ENCODE results near the gene CREM.

CREM gene

GRCh38 chr10:35237766-35238512 is 111.3 kb downstream of the CREM start:
- no peak for DNase-seq
- intact Hi-C loops (cut with DNase I) = no loop called here

GRCh38 chr10:35244549-35244948 is 117.9 kb downstream of the CREM start:
- DNase-seq = no peak
- intact Hi-C loops (cut with DNase I) = no loop called here

GRCh38 chr10:35246770-35247343 is 120.2 kb downstream of the CREM start:
- no peak for DNase-seq

GRCh38 chr10:35251373-35252100 is 124.9 kb downstream of the CREM start:
- intact Hi-C loops (cut with DNase I) = no loop called here

More at GRCh38 chr10:35246770-35247343, 120.2 kb downstream of the CREM start:
- intact Hi-C loops (cut with DNase I) = no loop called here

GRCh38 chr10:35257057-35257983 is 130.7 kb downstream of the CREM start:
- intact Hi-C loops (cut with DNase I) = no loop called here
- no peak for DNase-seq

More at GRCh38 chr10:35251373-35252100, 124.9 kb downstream of the CREM start:
- no peak for DNase-seq

- intact Hi-C loops (cut with DNase I) = no loop called here
- no peak for DNase-seq
These were observed 133.2 kb downstream of the CREM start for GRCh38 chr10:35259769-35260397.

- no peak for DNase-seq
- intact Hi-C loops (cut with DNase I) = no loop called here
These were observed 135.8 kb downstream of the CREM start for GRCh38 chr10:35262436-35262835.
